Measurements from ENCODE around the gene PLD1. TPM values are rescaled to one million over a fixed set of nuclear protein-coding genes. Genes with fewer than 3 reads are reported as not detected.

The PLD1 gene
- total and polyA plus RNA-seq, 2 of the 8 experiments (the other 6 are each of a cell fraction or from before 2014, with no cell fraction given), result 1.2 to 2.6 TPM

GRCh38 chr3:171688593-171688992, 121.7 kb downstream of the PLD1 start:
- Histone ChIP-seq H3K79me2 (ENCODE audit: control insufficient read depth in 1 of 2, insufficient read depth in 2 of 2, low read length in 2 of 2) (no peaks in the 10 kb centered on the region), H3K9me3 (ENCODE audit: insufficient read depth in 2 of 2, low read depth in 1 of 2, low read length in 1 of 2) (no peaks in the 10 kb centered on the region), H3K79me1 (ENCODE audit: low read depth, low read length) (no peaks in the 10 kb centered on the region), H3K9ac (replicated peaks in 1 of 4; ENCODE audit: extremely low read depth in 1 of 4, low read depth in 3 of 4, low read length in 3 of 4) (no peak overlapping the region), H2AFZ (ENCODE audit: low read length) (no peak overlapping the region), H3K4me3 (ENCODE audit: extremely low read depth in 1 of 4, insufficient read depth in 2 of 4, low read depth in 3 of 4, low read length in 4 of 4) (no peak overlapping the region), H3K4me2 (ENCODE audit: insufficient read depth in 1 of 2, low read depth in 2 of 2, low read length in 2 of 2) (no peak overlapping the region), H3K14ac (ENCODE audit: insufficient read length) (no peak overlapping the region), H3K18ac (ENCODE audit: extremely low read depth, low read length) (no peak overlapping the region), H3K36me3 (ENCODE audit: control insufficient read depth in 2 of 4, insufficient read depth in 4 of 4, low read length in 3 of 4) (no peaks in the 10 kb centered on the region), H3K23me2 (ENCODE audit: low read depth, low read length) (no peaks in the 10 kb centered on the region), H2BK20ac (ENCODE audit: low read length) (no peak overlapping the region), H2BK5ac (ENCODE audit: low read depth, low read length) (no peak overlapping the region), H2AK5ac (ENCODE audit: low read depth, low read length) (no peak overlapping the region), H4K91ac (replicated peaks; ENCODE audit: insufficient read length, low read length) (no peak overlapping the region), H3K27me3 (replicated peaks in 1 of 4; ENCODE audit: control insufficient read depth in 3 of 4, extremely low read depth in 1 of 4, insufficient read depth in 3 of 4, low read length in 3 of 4) (no peaks in the 10 kb centered on the region), H3K4me1 (replicated peaks in 1 of 4; ENCODE audit: control insufficient read depth in 3 of 4, insufficient read depth in 4 of 4, low read length in 3 of 4) (no peaks in the 10 kb centered on the region), H3K27ac (ENCODE audit: low read depth, low read length) (no peak overlapping the region), H4K20me1 (replicated peaks in 1 of 2; ENCODE audit: control insufficient read depth in 1 of 2, insufficient read depth in 2 of 2, low read length in 2 of 2) (no peaks in the 10 kb centered on the region), H3K23ac (ENCODE audit: insufficient read length) (no peak overlapping the region), H3K4ac (replicated peaks; ENCODE audit: insufficient read length, low read depth, low read length) (no peak overlapping the region), H4K8ac (ENCODE audit: extremely low read depth, insufficient read depth, low read length) (no peak overlapping the region), H2BK12ac (ENCODE audit: low read depth, low read length) (no peak overlapping the region), H2BK120ac (replicated peaks; ENCODE audit: low read depth, low read length) (no peak overlapping the region), H2BK15ac (ENCODE audit: low read length) (no peak overlapping the region), H4K5ac (ENCODE audit: insufficient read length, low read depth, low read length) (no peak overlapping the region), H3K56ac (replicated peaks; ENCODE audit: insufficient read length, low read depth, low read length) (no peak overlapping the region)
- ChIA-PET POLR2A (ENCODE audit: partially characterized antibody) (interaction anchor here (0.6 kb wide), 2 partner anchors 75 to 1550 kb away, joined by 3 to 6 read pairs; no protein-coding TSS in a partner anchor), CTCF (ENCODE audit: partially characterized antibody) (interaction anchor here (0.9 to 2.0 kb wide), 3 partner anchors 8 to 83 kb away, joined by 3 to 8 read pairs (median 6); no protein-coding TSS in a partner anchor)
- DNase-seq (ENCODE audit: low read depth in 1 of 2, low spot score in 2 of 2), result no peak
- WGBS, 2 experiments (ENCODE audit: extremely low coverage in 1 of 2, insufficient coverage in 1 of 2, insufficient read length in 1 of 2, insufficient replicate concordance in 2 of 2, low coverage in 1 of 2, low lambda C conversion rate in 2 of 2, missing lambda C conversion rate in 1 of 2), result 86% methylated on average over 8 of the region's 8 CpGs; no CpG with 5 or more reads in 1 of the 2 experiments
- no peak for FAIRE-seq
- no peak for TF ChIP-seq NANOG (IDR thresholded peaks at IDR 0.05; ENCODE audit: insufficient read depth, low read depth, low read length, poor library complexity, severe bottlenecking)
- TF ChIP-seq KDM4A (IDR thresholded peaks at IDR 0.05; ENCODE audit: low read depth, low read length, severe bottlenecking), result no peak
- no peak for TF ChIP-seq RNF2 (IDR thresholded peaks at IDR 0.05; ENCODE audit: borderline replicate concordance, low read depth, low read length, missing control alignments, poor library complexity, severe bottlenecking)
- TF ChIP-seq RXRA (IDR thresholded peaks at IDR 0.05; ENCODE audit: insufficient read depth, low read depth, low read length), result no peak
- TF ChIP-seq ATF3 (IDR thresholded peaks at IDR 0.05; ENCODE audit: insufficient read depth, low read depth, low read length), result no peak
- TF ChIP-seq FOSL1 (IDR thresholded peaks at IDR 0.05; ENCODE audit: insufficient read depth, low read depth, low read length), result no peak
- no peak for TF ChIP-seq SP4 (IDR thresholded peaks at IDR 0.05; ENCODE audit: low read length)
- no peak for TF ChIP-seq TAF1 (IDR thresholded peaks at IDR 0.05; ENCODE audit: low read depth, low read length)
- no peak for TF ChIP-seq RFX5 (IDR thresholded peaks at IDR 0.05; ENCODE audit: borderline replicate concordance, low read depth, low read length)
- TF ChIP-seq CEBPB (IDR thresholded peaks at IDR 0.05; ENCODE audit: low read depth, low read length), result no peak
- TF ChIP-seq ZNF274 (IDR thresholded peaks at IDR 0.05; ENCODE audit: borderline replicate concordance, extremely low read depth, low read length), result no peak
- TF ChIP-seq CREB1 (IDR thresholded peaks at IDR 0.05), result no peak
- TF ChIP-seq NRF1 (IDR thresholded peaks at IDR 0.05; ENCODE audit: low read depth, low read length), result no peak
- no peak for TF ChIP-seq BCL11A (IDR thresholded peaks at IDR 0.05; ENCODE audit: low read depth in 2 of 2, low read length in 2 of 2)

Data from H1 (cell line).